Endothelial cell of umbilical vein (primary cell): ENCODE measurements around the gene DLX3.

Experiments
- EZH2 ChIP-seq: IDR thresholded peaks from 2 replicates; pipeline ENCODE4 v1.6.1; 2012; ENCODE audit warnings: borderline replicate concordance, low read depth, mild to moderate bottlenecking, moderate library complexity, low read length, inconsistent platforms; ENCODE audit not compliant: severe bottlenecking
- POLR2A ChIP-seq: IDR thresholded peaks from 2 replicates; pipeline ENCODE4 v1.6.1; 2012; ENCODE audit warnings: low read depth, mild to moderate bottlenecking, control low read depth, low read length
- POLR2AphosphoS5 ChIP-seq: IDR thresholded peaks from 2 replicates; pipeline ENCODE4 v1.6.1; 2012; ENCODE audit warnings: low read depth, mild to moderate bottlenecking, control low read depth, low read length, moderate library complexity; ENCODE audit not compliant: insufficient read depth
- TF ChIP-seq, protein P1 (sequence below), 2 donors: IDR thresholded peaks; 1 replicate in 1 of 2; 2 replicates in 1 of 2; pipeline ENCODE4 v1.5.1; 2011; ENCODE audit warnings: low read length in 2 of 2, mild to moderate bottlenecking in 2 of 2, moderate library complexity in 2 of 2, control low read depth in 1 of 2, inconsistent platforms in 1 of 2, low read depth in 1 of 2; ENCODE audit not compliant: insufficient read depth in 1 of 2; ENCODE audit errors: extremely low read depth in 1 of 2

DNA sequence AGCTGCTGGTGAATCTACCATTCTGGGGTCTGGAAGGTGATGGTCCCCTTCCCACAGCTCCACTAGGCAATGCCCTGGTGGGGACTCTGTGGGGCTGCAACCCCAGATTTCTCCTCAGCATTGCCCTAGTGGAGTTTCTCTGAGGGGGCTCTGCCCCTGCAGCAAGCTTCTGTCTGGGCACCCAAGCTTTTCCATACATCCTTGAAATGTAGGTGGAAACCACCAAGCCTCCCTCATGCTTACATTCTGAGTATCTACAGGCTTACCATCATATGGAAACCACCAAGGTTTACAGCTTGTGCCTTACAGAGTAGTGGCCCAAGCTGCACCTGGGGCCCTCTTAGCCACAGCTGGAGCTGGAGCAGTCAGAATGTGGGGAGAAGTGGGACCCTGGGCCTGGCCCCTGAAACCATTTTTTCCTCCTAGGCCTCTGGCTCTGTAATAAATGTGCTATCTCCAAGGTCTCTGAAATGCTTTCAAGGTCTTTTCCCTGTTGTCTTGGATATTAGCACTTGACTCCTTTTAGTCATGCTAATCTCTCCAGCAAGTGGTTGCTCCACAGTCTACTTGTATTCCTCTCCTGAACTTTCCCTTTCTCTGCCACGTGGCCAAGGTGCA is 19.6 kb upstream of the DLX3 start:
- no peak for TF ChIP-seq POLR2A
- TF ChIP-seq, protein P1, sequence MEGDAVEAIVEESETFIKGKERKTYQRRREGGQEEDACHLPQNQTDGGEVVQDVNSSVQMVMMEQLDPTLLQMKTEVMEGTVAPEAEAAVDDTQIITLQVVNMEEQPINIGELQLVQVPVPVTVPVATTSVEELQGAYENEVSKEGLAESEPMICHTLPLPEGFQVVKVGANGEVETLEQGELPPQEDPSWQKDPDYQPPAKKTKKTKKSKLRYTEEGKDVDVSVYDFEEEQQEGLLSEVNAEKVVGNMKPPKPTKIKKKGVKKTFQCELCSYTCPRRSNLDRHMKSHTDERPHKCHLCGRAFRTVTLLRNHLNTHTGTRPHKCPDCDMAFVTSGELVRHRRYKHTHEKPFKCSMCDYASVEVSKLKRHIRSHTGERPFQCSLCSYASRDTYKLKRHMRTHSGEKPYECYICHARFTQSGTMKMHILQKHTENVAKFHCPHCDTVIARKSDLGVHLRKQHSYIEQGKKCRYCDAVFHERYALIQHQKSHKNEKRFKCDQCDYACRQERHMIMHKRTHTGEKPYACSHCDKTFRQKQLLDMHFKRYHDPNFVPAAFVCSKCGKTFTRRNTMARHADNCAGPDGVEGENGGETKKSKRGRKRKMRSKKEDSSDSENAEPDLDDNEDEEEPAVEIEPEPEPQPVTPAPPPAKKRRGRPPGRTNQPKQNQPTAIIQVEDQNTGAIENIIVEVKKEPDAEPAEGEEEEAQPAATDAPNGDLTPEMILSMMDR (IDR thresholded peaks at IDR 0.05; ENCODE audit: extremely low read depth in 1 of 2, insufficient read depth in 1 of 2, low read depth in 1 of 2, low read length in 2 of 2) = no peak
- no peak for TF ChIP-seq EZH2
- TF ChIP-seq POLR2AphosphoS5 = no peak
